Right lung (tissue), 5 donors: Measurements from ENCODE around the gene FAM117B. TPM values are rescaled to one million over a fixed set of nuclear protein-coding genes. Genes with fewer than 3 reads are reported as not detected.
A peak's percentile ranks its signal among the peaks of the same experiment; 100 is the strongest.
"Not testable (repeated sequence)": the region's sequence is repeated elsewhere in the genome, so short reads cannot be mapped to it uniquely, and the experiment has no call there.

Source experiments
- DNase-seq, 2 donors: peaks; one replicate each; pipeline ENCODE4 v3.0.0-alpha.2; 2013
- polyA plus RNA-seq, 5 donors: library from polyadenylated mRNA; unstranded; fragments of 120-200 nt; gene quantifications; one replicate each; pipeline versions ENCODE4 v1.2.1 to v1.2.3, GENCODE V29; 2013; ENCODE audit warnings: inconsistent platforms in 1 of 5, low replicate concordance in 1 of 5; ENCODE audit not compliant: insufficient read length in 5 of 5, insufficient read depth in 1 of 5

FAM117B gene
- polyA plus RNA-seq, 5 donors: 18.8 to 26.1 (median 23.0) TPM

DNA sequence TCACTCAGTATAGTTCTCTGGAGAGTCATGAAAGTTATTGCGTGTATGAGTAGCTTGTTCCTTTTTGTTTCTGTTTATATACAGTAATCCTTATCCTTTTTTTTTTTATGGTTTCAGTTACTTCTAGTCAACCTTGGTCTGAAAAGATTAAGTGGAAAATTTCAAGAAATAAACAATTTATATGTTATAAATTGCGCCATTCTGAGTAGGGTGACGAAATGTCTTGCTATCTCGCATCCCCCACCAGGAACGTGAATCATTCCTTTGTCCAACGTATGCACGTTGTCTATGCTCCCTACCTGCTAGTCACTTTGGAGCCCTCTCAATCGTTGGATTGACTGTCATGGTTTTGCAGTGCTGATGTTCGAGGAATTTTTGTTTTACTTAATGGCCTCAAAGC is 60.4 kb downstream of the FAM117B start:
- no peak for DNase-seq

DNA sequence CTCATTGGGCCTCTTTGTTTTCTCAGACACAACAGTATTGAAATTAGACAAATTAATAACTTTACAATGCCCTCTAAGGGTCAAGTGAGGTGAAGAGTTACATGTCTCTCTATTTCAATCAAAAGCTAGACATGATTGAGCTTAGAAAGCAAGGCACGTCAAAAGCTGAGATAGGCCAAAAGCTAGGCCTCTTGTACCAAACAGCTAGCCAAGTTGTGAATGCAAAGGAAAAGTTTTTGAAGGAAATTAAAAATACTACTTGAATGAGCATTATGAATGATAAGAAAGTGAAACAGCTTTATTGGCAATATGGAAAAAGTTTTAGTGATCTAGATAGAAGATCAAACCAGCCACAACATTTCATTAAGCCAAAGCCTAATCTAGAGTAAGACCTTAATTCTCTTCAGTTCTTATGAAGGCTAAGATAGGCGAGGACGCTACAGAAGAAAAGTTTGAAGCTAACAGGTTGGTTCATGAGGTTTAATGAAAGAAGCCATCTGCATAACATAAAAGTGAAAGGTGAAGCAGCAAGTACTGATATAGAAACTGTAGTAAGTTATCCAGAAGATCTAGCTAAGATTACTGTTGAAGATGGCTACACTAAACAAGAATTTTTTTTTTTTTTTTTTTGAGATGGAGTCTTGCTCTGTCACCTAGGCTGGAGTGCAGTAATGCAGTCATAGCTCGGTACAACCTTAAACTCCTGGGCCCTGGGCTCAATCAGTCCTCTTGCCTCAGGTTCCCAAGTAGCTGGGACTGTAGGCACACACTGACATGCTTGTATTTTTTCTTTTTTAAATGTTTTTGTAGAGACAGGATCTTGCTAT is 65.5 kb downstream of the FAM117B start:
- DNase-seq: no peak

DNA sequence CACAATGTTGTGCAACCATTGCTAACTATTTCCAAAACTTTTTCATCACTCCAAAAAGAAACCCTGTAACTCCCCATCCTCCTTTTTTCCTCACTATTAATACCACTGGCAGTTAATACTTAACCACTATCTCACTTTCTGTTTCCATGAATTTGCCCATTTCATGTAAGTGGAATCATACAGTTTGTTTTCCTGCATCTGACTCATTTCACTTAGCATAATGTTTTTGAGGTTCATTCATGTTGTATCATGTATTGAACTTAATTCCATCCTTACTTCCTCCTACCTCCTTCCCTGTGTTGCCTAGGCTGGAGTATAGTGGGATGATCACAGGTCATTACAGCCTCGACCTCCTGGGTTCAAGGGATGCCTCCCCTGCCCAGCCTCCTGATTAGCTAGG is 68.3 kb downstream of the FAM117B start:
- DNase-seq: no peak

DNA sequence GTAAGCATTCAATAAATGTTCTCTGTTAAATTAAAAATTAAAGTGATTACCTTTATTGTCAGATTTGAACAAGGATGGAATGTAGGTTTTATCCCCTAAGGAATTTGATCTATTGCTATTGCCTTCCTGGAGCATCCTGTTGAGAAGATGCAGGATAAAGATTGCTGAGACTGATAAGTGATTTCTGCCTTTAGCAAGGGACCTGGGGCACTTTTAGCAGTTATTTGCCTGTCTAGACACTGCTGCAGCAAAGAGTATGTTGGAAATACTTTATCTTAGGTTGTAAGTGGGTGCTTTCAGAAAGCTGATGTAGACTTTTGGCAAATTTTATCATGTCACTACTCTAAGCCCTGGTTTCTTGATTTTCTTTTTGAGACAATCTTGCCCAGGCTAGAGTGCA is 69.5 kb downstream of the FAM117B start:
- no peak for DNase-seq

DNA sequence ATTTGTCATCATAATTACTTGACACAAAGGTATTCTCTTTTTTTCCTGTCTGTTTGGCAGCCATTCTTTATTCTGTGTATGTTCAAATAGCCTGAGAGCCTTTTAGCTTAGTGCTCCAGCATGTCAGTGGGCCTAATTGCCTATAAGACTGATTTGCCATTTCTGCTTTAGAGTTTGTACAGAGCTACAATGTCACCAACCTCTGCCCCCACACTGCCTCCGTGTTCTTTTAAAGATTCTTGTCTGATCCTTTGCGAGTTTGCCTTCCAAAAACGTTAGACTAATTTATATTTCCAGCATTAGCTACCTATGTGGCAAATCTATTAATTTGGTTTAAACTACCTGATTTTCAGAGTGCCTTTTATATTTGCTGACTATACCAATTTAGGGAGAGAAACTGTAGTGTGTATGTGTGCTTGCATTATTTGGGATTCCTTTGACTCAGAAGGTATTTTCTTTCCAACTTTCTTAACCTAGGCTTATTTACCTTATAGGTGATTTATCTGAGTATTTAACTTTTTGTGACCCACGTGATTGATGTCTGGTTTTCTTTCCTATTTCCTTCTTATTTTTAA is 70.8 kb downstream of the FAM117B start:
- DNase-seq: no peak

DNA sequence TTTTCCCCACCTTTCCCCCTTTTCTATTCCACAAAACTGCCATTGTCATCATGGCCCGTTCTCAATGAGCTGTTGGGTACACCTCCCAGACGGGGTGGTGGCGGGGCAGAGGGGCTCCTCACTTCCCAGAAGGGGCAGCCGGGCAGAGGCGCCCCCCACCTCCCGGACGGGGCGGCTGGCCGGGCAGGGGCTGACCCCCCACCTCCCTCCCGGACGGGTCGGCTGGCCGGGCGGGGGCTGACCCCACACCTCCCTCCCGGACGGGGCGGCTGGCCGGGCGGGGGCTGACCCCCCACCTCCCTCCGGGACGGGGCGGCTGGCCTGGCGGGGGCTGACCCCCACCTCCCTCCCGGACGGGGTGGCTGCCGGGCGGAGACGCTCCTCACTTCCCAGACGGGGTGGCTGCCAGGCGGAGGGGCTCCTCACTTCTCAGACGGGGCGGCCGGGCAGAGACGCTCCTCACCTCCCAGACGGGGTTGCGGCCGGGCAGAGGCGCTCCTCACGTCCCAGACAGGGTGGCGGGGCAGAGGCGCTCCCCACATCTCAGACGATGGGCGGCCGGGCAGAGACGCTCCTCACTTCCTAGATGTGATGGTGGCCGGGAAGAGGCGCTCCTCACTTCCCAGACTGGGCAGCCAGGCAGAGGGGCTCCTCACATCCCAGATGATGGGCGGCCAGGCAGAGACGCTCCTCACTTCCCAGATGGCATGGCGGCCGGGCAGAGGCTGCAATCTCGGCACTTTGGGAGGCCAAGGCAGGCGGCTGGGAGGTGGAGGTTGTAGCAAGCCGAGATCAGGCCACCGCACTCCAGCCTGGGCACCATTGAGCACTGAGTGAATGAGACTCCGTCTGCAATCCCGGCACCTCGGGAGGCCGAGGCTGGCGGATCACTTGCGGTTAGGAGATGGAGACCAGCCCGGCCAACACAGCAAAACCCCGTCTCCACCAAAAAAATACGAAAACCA is 80.5 kb downstream of the FAM117B start:
- not testable (repeated sequence) for DNase-seq

DNA sequence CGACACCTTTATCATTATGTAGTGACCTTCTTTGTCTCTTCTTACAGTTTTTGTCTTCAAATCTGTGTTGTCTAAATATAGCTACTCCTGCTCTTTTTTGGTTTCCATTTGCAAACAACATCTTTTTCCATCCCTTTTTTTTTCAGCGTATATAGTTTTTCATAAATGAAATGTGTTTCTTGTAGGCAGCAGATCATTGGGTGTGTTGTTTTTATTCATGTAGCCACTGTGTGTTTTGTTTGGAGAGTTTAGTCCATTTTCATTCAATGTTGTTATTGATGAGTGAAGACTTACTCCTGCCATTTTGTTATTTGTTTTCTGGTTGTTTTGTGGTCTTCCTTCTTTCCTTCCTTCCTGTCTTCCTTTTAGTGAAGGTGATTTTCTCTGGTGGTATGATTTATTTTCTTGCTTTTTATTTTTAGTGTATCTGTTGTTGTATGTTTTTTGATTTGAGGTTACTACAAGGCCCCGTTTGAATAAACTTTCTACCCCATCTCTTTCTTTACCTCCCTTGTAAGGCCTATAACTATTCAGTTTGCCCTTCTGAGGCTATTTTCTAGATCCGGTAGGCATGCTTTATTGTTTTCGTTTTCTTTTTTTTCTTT is 81.4 kb downstream of the FAM117B start:
- DNase-seq: no peak

DNA sequence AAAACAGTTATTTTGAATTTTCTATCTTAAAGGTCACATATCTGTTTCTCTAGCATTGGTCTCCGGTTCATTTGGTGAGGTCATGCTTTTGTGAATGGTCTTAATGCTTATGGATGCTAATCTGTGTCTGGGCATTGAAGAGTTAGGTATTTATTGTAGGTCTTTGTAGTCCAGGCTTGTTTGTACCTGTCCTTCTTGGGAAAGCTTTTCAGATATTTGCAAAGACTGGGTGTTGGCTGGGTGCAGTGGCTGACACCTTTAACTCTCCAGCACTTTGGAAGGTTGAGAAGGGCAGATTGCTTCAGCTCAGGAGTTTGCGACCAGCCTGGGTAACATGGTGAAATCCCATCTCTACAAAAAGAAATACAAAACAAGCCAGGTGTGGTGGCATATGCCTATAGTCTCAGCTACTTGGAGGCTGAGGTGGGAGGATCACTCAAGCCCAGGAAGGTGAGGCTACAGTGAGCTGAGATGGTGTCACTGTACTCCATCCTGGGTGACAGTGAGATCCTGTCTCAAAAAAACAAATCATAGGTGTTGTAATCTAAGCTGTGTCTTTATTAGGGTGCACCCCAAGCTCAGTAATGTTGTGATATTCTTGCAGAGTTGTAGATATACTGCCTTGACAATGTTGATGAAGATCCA is 82.3 kb downstream of the FAM117B start:
- no peak for DNase-seq

DNA sequence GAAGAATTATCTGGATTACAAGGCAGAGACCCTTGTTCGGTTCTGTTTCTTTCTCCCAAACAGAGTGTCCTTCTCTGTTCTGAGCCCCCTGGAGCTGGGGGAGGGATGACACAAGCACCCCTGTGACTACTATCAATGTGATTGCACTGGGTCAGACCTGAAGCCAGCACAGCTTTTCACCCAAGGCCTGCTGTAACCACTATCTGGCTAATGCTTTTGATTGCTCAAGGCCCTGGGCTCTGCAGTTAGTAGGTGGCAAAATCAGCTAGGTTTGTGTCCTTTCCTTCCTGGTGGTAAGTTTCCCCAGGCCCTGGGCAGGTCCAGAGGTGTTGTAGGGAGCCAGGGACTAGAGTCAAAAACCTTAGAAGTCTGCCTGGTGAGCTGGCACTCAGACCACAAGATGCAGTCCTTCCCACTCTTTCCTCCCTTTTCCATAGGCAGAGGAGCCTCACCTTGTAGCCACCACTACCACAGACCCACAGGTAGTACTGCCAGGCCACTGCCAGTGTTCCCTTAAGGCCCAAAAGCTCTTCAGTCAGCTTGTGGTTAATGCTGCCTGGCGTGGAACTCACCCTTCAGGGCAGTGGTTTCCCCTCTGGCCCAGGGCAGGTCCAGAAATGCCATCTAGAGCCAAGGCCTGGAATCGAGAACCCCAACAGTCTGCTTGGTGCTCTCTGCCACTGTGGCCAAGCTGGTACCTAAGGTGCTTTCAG is 83.0 kb downstream of the FAM117B start:
- DNase-seq: no peak

DNA sequence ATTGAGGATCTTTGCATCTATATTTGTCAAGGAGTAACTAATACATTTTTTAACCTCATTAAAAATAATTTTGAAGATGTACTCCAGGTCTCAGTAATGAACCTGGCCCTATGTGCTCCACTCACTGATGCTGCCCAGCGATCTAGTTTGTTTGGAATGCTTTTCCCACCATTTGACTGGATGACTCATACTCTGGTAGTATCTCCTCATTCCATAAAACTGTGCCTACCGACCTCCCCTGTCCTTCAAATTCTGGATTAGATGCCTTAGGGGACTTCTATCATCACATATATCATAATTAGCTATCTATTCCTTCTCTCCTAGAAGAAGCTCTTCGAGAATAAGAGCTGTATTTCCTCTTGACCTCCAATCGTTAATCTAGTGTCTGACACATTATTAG is 83.8 kb downstream of the FAM117B start:
- DNase-seq: no peak

DNA sequence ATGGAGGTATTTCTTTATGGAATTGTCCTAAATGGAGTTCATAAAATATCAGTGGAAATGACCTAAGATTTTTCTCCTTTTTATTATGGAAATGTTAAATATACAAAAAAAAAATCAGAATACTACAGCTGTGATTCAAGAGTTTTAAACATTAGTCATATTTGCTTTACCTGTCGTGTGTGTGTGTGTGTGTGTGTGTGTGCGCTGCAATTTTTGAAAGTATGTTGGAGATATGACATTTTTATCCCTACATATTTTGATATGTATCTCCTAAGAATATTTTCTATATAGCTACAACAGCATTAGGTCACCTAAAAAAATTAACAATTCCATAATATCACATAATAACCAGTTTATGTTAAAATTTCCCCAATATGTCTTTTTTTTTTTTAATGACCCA is 85.5 kb downstream of the FAM117B start:
- DNase-seq: no peak

DNA sequence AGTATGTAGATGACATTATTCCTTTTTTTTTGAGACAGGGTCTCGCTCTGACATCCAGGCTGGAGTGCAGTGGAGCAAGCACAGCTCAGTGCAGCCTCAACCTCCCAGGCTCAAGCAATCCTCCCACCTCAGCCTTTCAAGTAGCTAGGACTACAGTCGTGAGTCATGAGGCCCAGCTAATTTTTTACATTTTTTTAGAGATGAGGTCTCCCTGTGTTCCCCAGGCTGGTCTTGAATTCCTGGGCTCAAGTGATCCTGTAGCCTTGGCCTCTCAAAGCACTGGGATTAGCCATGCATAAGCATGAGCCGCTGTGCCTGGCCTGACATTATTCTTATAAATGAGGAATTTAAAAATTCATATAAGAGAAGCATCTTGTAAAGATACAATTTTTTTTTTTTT is 86.9 kb downstream of the FAM117B start:
- DNase-seq: no peak

DNA sequence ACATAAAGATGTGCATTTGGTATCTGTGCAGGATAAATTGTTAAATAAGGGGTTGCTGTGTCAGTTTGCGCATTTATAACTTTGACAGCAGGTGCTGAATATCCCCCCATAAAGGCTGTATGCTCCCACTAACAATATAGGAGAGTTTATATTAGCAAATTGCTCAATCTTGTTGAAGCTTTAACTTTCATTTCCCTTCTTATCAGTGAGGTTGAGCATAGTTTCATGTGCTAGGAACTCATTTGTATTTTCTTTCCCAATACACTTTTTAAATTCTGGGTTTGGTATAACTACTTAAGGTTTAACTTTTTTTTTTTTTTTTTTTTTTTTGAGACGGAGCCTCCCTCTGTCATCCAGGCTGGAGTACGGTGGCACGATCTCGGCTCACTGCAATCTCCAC is 89.0 kb downstream of the FAM117B start:
- no peak for DNase-seq

DNA sequence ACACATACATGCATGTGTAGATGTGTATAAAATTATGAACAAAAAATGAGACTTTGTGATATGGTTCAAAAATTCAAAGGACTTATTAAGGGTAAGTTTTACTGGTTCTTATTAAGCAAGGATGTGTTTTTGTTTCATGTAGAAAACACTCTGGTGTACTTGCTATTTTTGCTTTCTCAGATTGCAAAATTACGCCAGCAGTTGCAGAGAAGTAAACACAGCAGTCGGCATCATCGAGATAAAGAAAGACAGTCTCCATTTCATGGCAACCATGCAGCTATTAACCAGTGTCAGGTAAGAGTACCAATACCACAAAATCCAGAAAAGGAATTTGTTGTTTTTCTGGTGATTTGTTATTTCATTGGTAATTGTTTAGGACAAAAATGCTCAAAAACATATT is 91.3 kb downstream of the FAM117B start:
- peak; percentile 2 to 7 for DNase-seq

DNA sequence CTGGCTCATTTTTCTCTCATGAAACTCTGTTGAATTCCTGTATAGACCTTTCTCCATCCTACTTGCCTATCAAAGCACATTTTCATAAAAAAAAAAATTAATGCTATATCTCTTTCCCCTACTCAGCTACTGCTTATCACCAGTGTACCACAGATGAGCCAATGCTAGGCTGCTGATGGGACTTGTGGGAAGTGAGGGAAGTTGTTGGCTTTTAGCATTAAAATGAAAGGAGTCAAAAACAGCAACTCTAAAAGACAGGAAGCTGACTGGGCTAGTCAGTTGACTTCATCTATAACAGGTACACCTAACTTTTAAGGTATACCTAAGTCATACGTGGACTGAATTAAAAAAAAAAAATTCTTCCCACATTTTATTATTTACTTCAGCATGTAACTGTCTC is 102.1 kb downstream of the FAM117B start:
- DNase-seq: no peak

DNA sequence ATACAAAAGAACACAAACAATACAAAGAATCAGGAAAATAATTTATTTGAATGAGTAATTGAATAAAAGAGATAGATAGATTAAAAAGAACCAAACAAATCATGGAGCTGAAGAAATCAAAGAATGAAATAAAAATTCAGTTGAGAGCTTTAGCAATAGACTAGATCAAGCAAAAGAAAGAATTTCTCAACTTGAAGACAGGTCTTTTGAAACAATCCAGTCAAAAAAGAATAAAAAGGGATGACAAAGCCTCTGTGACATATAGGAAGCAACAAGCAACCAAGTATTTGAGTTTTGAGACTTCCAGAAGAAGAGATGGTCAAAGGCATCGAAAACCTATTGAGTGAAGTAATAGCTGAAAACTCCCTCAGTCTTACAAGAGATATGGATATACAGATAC is 108.8 kb downstream of the FAM117B start:
- no peak for DNase-seq

DNA sequence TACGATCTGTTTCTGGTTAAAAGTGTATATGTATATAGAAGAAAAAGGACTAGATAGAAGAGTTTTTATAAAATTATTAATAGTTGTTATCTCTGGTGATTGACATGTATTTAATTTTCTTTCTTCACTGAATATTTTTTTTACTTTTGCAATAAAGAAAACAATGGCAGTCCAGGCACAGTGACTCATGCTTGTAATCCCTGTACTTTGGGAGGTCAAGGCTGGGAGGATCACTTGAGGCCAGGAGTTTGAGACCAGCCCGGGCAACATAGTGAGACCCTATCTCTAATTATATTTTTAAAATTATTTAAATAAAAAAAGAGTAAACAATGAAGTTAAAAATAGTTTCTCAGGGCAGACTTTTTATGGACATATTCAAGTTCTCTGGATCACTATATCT is 114.7 kb downstream of the FAM117B start:
- no peak for DNase-seq

DNA sequence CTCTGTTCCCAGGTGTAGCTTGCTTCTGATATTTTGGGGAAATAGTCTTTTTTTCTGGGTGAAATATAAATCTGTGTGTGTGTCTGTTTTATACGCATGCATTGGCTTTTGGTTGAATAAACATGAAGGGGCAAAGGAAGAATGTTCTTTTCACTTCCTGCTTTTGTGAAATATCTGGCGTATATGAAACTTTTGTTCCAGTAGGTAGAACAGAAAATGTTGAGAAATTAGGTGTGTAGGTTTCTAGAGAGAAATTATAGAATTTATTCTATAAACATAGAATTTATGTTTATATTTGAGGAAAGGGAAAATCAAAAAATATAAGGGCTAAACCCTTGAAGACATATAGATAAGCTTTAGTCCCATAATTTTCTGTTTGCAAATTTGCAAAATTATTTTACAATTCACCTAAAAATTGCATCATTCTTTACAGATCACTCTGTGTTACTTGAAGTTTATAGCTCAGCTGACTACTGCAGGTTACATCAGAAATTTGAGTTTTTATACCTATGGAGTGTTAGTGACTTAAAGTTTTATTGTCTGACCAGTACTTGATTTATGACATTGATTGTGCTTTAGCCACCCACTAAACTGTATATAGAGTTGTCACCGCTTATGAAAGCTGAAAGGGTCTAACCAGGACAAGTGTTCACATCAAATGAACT is 116.1 kb downstream of the FAM117B start:
- no peak for DNase-seq

DNA sequence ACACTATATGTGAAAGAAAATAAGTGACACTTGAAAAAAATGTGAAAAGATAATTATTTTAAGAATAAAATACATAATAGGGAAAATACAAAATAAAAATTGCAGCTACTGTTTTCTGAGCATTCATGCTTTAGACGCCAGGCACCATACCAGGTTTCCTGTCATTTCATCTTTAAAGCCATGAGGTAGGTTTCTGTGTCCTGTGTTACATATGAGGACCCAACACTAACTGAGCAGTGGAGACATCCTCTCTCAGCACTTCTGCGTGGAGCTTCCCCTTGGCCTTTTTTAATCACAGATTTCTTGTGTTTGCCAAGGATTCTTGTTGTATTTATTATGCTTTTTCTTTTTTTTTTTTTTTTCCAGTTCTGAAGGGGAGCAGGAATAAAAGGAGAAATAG is 117.3 kb downstream of the FAM117B start:
- no peak for DNase-seq

DNA sequence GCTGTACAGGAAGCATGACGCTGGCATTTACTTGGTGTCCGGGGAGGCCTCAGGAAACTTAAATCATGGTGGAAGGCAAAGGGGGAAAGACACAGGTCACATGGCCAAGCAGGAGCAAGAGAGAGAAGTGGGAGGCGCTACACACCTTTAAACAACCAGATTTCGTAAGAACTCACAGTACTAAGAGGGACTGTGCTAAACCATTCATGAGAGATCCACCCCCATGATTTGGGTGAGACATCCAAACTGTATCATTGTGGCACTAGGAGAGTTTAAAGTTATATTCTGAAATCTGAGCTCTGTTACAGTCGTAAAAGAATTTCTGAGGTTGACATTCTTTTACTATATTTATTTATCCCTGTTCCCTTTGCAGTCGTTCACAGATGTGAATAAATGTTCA is 120.2 kb downstream of the FAM117B start:
- no peak for DNase-seq
